Lower leg skin (tissue), 4 donors: ENCODE measurements around the gene PCGF3. TPM values are rescaled to one million over a fixed set of nuclear protein-coding genes. Genes with fewer than 3 reads are reported as not detected.

Source experiments
- DNase-seq, 2 donors: peaks; one replicate each; pipeline ENCODE4 v3.0.0-alpha.2; 2019; ENCODE audit warnings: low spot score in 2 of 2
- H3K4me3 ChIP-seq: fragments of 200-600 bp; sonication (generic); 2 replicates; pipeline ENCODE4 v1.5.1; 2017; ENCODE audit warnings: mild to moderate bottlenecking, low read depth; ENCODE audit not compliant: poor library complexity, severe bottlenecking
- CTCF ChIP-seq, 3 donors: fragments of 450-650 bp; IDR thresholded peaks; one replicate each; pipeline ENCODE4 v1.5.1; 2016; ENCODE audit warnings: antibody characterized with exemption in 3 of 3, mild to moderate bottlenecking in 3 of 3, moderate library complexity in 2 of 3
- POLR2A ChIP-seq, 2 donors: fragments of 450-650 bp; IDR thresholded peaks; one replicate each; pipeline ENCODE4 v1.6.1; 2016 to 2017; ENCODE audit warnings: antibody characterized with exemption in 2 of 2, mild to moderate bottlenecking in 1 of 2, moderate library complexity in 1 of 2
- WGBS, 2 donors: methylation state at CpG; one replicate each; pipeline ENCODE4 v1.1.5; 2018; 5-methylcytosine and 5-hydroxymethylcytosine counted together
- intact Hi-C: fragments of 100-400 bp; cut with DNase I; formaldehyde crosslinking; loops from one replicate; pipeline ENCODE4 v1.15.0; 2023; ENCODE audit warnings: low total_unique reads
- total RNA-seq, 4 donors: library from RNA; depleted of rRNA; stranded (reverse); fragments of >200 nt; gene quantifications; one replicate each; pipeline ENCODE4 v1.1.0, GENCODE V29; 2016

The PCGF3 gene
- 100 to 1,000 TPM in 1 of 4 donors, 10 to 100 TPM in 3; 55.2 to 102 (median 72.3) TPM for total RNA-seq

DNA sequence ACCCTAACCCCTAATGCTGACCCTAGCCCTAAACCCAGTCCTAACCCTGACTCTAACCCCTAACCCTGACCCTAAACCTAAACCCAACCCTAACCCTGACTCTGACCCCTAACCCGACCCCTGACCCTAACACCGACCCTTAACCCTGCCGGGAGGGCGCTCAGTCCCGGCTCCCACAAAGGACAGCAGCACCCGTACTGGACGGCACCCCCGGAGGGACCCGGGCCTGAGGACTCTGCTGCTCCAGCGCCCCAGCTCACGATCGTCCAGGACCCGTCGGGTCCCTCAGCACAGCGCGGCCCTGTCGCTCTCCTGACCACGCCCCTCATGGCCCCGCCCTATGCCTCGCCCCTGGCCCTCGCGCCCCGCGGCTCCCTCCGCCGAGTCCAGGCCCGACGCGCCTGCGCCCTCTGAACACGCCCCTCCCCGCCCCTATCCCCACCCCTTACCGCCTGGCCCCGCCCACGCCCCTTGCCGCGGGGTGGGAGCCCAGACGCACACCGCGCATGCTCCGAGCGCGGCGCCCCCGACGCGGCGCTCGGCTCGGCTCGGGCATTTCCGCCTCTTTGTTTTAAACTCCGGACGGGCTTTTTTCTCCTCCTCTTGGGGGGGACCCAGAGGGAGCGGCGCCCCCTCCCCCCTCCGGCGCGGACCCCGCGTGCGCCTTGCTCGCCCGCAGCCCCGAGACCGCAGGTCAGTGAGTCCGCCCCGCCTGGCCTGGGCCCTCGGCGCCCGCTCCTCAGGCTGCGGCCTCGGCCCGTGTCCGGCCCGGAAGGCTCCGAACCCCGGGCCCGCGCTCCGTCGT lies at the start of gene PCGF3:
PCGF3 (plus strand) TSS at position 555 of the 805 bp plus-strand sequence. CDS start 27,849 bp downstream, outside the sequence.
- intact Hi-C loops = no loop called here
- peak; percentile 94 to 99 for DNase-seq
- H3K4me3 ChIP-seq = peak within 1 kb of the TSS; percentile 96
- 2% methylated on average over 36 to 45 of the region's 82 CpGs for WGBS, 2 donors
- no peak for TF ChIP-seq POLR2A (IDR thresholded peaks at IDR 0.05)

DNA sequence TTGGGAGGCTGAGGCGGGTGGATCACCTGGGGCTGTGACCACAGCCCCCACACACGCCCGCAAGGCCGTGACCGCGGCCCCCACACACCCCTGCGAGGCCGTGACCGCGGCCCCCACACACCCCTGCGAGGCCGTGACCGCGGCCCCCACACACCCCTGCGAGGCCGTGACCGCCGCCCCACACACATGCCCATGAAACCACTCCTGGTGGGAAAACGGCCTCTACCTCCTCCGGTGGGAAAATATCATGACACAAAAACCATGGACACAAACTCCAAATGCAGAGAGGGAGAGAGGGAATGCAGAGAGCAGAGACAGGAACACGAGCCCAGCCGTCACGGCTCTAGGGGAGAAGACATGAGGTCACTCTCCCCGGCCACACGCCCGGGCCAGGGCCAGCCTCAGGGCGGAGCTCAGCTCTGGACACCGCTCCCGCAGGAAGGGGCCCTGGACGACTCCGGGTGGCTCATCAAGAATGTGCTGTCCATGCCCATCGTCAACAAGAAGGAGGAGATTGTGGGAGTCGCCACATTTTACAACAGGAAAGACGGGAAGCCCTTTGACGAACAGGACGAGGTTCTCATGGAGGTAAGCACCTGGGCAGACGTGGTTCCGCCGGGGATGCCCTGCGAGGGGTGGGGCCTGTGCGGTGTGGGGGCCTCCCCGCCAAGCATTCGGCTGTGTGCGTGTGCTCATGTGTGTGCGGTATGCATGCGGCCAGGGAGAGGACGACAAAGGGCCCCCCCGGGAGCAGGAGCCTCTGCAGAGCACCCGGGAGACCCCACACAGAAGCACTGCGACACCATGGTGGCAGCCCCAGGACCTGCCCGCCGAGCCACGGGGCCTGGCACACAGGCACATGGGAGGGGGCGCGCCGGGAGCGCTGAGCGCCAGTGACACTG lies 48.9 kb upstream of the PCGF3 start:
- intact Hi-C loops = no loop called here
- H3K4me3 ChIP-seq = no peak overlapping the region
- TF ChIP-seq CTCF (IDR thresholded peaks at IDR 0.05) (no peak), POLR2A (IDR thresholded peaks at IDR 0.05) (no peak)
- WGBS, 2 donors = 72 to 77% methylated on average over 58 of the region's 58 CpGs
- no peak for DNase-seq

DNA sequence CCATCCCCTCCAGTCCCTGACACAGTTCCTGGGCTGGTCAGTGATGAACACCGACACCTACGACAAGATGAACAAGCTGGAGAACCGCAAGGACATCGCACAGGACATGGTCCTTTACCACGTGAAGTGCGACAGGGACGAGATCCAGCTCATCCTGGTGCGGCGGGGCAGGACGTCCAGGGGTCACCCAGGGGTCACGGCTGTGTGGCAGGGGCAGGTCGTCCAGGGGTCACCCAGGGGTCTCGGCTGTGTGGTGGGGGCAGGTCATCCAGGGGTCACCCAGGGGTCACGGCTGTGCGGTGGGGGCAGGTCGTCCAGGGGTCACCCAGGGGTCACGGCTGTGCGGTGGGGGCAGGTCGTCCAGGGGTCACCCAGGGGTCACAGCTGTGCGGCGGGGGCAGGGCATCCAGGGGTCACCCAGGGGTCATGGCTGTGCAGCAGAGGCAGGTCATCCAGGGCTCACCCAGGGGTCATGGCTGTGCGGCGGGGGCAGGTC lies 48.2 kb upstream of the PCGF3 start:
- no peak overlapping the region for H3K4me3 ChIP-seq
- TF ChIP-seq CTCF (IDR thresholded peaks at IDR 0.05) (no peak), POLR2A (IDR thresholded peaks at IDR 0.05) (no peak)
- 71 to 77% methylated on average over 11 to 23 of the region's 23 CpGs for WGBS, 2 donors
- DNase-seq = no peak
- intact Hi-C loops = no loop called here

DNA sequence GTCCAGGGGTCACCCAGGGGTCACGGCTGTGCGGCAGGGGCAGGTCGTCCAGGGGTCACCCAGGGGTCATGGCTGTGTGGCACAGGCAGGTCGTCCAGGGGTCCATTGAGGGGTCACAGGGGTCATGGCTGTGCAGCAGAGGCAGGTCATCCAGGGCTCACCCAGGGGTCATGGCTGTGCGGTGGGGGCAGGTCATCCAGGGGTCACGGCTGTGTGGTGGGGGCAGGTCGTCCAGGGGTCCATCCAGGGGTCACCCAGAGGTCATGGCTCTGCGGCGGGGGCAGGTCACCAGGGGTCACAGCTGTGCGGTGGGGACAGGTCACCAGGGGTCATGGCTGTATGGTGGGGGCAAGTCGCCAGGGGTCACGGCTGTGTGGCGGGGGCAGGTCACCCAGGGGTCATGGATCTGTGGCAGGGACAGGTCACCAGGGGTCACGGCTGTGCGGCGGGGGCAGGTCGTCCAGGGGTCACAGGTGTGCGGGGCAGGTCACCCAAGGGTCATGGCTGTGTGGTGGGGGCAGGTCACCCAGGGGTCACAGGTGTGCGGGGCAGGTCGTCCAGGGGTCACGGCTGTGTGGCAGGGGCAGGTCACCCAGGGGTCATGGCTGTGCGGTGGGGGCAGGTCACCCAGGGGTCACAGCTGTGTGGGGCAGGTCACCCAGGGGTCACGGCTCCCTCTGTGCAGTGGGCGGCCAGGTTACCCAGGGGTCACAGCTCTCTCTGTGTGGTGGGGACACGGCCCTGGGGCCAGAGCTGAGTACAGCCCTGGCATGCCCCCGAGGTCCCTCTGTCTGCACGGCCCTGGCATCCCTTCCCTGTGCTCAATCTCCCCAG lies 47.6 kb upstream of the PCGF3 start:
- H3K4me3 ChIP-seq = no peak overlapping the region
- no peak for TF ChIP-seq POLR2A (IDR thresholded peaks at IDR 0.05)
- TF ChIP-seq CTCF (IDR thresholded peaks at IDR 0.05) = no peak
- WGBS, 2 donors = 69 to 76% methylated on average over 7 to 8 of the region's 27 CpGs
- DNase-seq = no peak
- intact Hi-C loops = no loop called here

GRCh38 chr4:658681-659667 lies 46.7 kb upstream of the PCGF3 start:
- WGBS, 2 donors = 92 to 95% methylated on average over 32 of the region's 32 CpGs
- intact Hi-C loops = no loop called here
- DNase-seq = no peak
- TF ChIP-seq CTCF (IDR thresholded peaks at IDR 0.05) (peak in 1 of 3 donors; percentile 8), POLR2A (IDR thresholded peaks at IDR 0.05) (no peak)
- no peak overlapping the region for H3K4me3 ChIP-seq
